ENCODE results near the gene MACROD2.

MACROD2 gene

DNA sequence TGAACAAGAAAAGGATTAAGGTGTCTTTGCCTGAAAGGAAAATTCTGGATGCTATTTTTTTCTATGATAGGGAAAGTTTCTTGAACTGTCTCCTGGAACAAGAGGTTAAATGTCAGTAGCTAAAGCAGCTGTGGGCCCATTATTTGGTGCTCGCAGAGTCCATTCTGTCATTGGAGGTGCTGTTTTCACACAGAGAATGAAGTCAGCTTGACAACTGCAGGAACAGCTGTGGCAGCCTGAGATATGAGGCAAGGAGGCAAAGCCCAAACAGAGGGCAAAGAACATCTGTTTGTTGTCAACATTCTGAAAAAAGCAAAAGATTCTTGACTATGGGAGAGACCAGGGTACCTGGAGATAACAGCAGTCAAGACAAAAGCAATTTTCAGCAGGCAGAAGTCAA lies 2029.8 kb downstream of the MACROD2 start:
- ChIA-PET POLR2A (no interaction called here), CTCF (interaction anchor here (0.7 kb wide), 1 partner anchor 10 kb away, joined by 3 read pairs; no protein-coding TSS in a partner anchor)
- H3K36me3 ChIP-seq (ENCODE audit: control insufficient read depth in 2 of 2, insufficient read depth in 1 of 2, low read length in 2 of 2) = no peaks in the 10 kb centered on the region
- H3K27ac ChIP-seq (ENCODE audit: extremely low read depth, low read depth, low read length) = no peak overlapping the region
- no peaks in the 10 kb centered on the region for H3K9me3 ChIP-seq (ENCODE audit: control insufficient read depth, insufficient read depth, low read depth, low read length)
- H3K4me1 ChIP-seq (ENCODE audit: control insufficient read depth, insufficient read depth, low read length) = no peaks in the 10 kb centered on the region
- no peak for TF ChIP-seq SP3 (tag by site-specific recombination; IDR thresholded peaks at IDR 0.05)
- no peak for TF ChIP-seq ZNF311 (tag by site-specific recombination; IDR thresholded peaks at IDR 0.05; ENCODE audit: borderline replicate concordance)
- TF ChIP-seq, protein P1, sequence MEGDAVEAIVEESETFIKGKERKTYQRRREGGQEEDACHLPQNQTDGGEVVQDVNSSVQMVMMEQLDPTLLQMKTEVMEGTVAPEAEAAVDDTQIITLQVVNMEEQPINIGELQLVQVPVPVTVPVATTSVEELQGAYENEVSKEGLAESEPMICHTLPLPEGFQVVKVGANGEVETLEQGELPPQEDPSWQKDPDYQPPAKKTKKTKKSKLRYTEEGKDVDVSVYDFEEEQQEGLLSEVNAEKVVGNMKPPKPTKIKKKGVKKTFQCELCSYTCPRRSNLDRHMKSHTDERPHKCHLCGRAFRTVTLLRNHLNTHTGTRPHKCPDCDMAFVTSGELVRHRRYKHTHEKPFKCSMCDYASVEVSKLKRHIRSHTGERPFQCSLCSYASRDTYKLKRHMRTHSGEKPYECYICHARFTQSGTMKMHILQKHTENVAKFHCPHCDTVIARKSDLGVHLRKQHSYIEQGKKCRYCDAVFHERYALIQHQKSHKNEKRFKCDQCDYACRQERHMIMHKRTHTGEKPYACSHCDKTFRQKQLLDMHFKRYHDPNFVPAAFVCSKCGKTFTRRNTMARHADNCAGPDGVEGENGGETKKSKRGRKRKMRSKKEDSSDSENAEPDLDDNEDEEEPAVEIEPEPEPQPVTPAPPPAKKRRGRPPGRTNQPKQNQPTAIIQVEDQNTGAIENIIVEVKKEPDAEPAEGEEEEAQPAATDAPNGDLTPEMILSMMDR (tag by site-specific recombination; IDR thresholded peaks at IDR 0.05) = no peak
- TF ChIP-seq ZNF555 (tag by site-specific recombination; conservative IDR thresholded peaks at IDR 0.05) = no peak
- no peak overlapping the region for H3K4me3 ChIP-seq (ENCODE audit: low read depth, low read length)

DNA sequence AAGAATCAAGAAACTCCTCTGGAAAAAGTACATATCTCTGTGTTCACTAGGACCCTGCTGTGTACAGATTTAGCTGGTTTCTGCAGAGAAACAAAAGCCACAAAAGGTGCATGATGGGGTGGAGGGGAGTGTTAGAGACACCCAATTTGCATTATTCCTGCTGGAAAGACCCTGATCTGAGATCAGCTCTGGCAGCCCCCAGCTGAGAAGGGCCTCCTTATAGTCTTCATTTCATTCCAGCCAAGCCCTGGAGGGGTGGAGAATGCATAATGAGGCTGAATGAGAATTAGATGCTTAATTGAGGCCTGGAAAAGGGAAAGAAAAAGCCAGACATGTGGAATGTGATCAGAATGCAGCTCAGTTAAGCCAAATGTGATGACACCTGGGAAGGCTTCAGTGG lies 2032.4 kb downstream of the MACROD2 start:
- CTCF ChIA-PET = no interaction called here
- no peak overlapping the region for H3K27ac ChIP-seq (ENCODE audit: extremely low read depth, low read depth, low read length)
- H3K4me1 ChIP-seq (ENCODE audit: control insufficient read depth, insufficient read depth, low read length) = no peaks in the 10 kb centered on the region
- H3K36me3 ChIP-seq (ENCODE audit: control insufficient read depth in 2 of 2, insufficient read depth in 1 of 2, low read length in 2 of 2) = no peaks in the 10 kb centered on the region
- TF ChIP-seq, protein P2, sequence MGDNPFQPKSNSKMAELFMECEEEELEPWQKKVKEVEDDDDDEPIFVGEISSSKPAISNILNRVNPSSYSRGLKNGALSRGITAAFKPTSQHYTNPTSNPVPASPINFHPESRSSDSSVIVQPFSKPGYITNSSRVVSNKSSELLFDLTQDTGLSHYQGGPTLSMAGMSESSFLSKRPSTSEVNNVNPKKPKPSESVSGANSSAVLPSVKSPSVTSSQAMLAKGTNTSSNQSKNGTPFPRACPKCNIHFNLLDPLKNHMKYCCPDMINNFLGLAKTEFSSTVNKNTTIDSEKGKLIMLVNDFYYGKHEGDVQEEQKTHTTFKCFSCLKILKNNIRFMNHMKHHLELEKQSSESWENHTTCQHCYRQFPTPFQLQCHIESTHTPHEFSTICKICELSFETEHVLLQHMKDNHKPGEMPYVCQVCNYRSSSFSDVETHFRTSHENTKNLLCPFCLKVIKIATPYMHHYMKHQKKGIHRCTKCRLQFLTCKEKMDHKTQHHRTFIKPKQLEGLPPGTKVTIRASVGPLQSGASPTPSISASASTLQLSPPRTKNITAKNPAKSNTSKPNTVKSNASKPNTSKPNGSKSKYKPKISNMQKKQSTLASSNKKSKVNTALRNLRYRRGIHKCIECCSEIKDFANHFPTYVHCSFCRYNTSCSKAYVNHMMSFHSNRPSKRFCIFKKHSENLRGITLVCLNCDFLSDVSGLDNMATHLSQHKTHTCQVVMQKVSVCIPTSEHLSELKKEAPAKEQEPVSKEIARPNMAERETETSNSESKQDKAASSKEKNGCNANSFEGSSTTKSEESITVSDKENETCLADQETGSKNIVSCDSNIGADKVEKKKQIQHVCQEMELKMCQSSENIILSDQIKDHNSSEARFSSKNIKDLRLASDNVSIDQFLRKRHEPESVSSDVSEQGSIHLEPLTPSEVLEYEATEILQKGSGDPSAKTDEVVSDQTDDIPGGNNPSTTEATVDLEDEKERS (tag by site-specific recombination; IDR thresholded peaks at IDR 0.05) = no peak
- TF ChIP-seq SP3 (tag by site-specific recombination; IDR thresholded peaks at IDR 0.05) = no peak
- TF ChIP-seq, protein P3, sequence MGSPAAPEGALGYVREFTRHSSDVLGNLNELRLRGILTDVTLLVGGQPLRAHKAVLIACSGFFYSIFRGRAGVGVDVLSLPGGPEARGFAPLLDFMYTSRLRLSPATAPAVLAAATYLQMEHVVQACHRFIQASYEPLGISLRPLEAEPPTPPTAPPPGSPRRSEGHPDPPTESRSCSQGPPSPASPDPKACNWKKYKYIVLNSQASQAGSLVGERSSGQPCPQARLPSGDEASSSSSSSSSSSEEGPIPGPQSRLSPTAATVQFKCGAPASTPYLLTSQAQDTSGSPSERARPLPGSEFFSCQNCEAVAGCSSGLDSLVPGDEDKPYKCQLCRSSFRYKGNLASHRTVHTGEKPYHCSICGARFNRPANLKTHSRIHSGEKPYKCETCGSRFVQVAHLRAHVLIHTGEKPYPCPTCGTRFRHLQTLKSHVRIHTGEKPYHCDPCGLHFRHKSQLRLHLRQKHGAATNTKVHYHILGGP (tag by site-specific recombination; IDR thresholded peaks at IDR 0.05) = no peak
- no peak for TF ChIP-seq ZNF391 (tag by site-specific recombination; IDR thresholded peaks at IDR 0.05; ENCODE audit: borderline replicate concordance, low read depth)
- TF ChIP-seq ZNF146 (tag by site-specific recombination; IDR thresholded peaks at IDR 0.05) = no peak
- no peak for TF ChIP-seq ZNF16 (tag by site-specific recombination; IDR thresholded peaks at IDR 0.05; ENCODE audit: low read depth)
- no peak for TF ChIP-seq ZNF211 (tag by site-specific recombination; IDR thresholded peaks at IDR 0.05; ENCODE audit: low read depth)
- no peak for TF ChIP-seq ZNF112 (tag by site-specific recombination; IDR thresholded peaks at IDR 0.05)
- TF ChIP-seq, protein P4, sequence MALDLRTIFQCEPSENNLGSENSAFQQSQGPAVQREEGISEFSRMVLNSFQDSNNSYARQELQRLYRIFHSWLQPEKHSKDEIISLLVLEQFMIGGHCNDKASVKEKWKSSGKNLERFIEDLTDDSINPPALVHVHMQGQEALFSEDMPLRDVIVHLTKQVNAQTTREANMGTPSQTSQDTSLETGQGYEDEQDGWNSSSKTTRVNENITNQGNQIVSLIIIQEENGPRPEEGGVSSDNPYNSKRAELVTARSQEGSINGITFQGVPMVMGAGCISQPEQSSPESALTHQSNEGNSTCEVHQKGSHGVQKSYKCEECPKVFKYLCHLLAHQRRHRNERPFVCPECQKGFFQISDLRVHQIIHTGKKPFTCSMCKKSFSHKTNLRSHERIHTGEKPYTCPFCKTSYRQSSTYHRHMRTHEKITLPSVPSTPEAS (tag by site-specific recombination; IDR thresholded peaks at IDR 0.05) = no peak
- no peak for TF ChIP-seq ZNF223 (tag by site-specific recombination; IDR thresholded peaks at IDR 0.05)
- TF ChIP-seq YY1 (tag by site-specific recombination; IDR thresholded peaks at IDR 0.05) = no peak
- TF ChIP-seq ZNF830 (tag by site-specific recombination; IDR thresholded peaks at IDR 0.05; ENCODE audit: low read depth) = no peak
- POLR2A ChIA-PET = no interaction called here
- no peaks in the 10 kb centered on the region for H3K9me3 ChIP-seq (ENCODE audit: control insufficient read depth, insufficient read depth, low read depth, low read length)
- no peak overlapping the region for H3K4me3 ChIP-seq (ENCODE audit: low read depth, low read length)
